ENCODE data around the gene NRG3. TPM values are rescaled to one million over a fixed set of nuclear protein-coding genes. Genes with fewer than 3 reads are reported as not detected.

NRG3 gene
- total and polyA plus RNA-seq, 2 of the 8 experiments (the other 6 are each of a cell fraction or from before 2014, with no cell fraction given) = 4.2 to 5.0 TPM

DNA sequence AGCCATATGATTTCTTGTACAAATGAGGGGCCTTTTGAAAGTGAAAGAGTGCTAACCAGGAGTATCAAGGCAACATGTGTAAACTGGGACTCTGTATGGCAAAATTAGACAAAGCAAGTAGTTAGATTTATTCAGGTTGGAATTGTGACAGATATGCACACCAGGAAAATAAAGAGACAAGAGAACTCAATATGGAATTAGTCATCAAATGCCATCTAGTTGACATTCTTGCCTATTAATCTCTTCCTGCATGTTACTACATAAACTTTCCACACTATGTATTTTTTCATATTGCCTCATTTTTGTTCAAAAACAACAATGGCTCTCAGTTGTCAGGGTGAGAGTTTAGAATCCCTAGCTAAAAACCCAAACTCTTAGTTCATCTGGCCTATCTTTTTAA lies 799.0 kb downstream of the NRG3 start (continued):
- TF ChIP-seq, protein P1, sequence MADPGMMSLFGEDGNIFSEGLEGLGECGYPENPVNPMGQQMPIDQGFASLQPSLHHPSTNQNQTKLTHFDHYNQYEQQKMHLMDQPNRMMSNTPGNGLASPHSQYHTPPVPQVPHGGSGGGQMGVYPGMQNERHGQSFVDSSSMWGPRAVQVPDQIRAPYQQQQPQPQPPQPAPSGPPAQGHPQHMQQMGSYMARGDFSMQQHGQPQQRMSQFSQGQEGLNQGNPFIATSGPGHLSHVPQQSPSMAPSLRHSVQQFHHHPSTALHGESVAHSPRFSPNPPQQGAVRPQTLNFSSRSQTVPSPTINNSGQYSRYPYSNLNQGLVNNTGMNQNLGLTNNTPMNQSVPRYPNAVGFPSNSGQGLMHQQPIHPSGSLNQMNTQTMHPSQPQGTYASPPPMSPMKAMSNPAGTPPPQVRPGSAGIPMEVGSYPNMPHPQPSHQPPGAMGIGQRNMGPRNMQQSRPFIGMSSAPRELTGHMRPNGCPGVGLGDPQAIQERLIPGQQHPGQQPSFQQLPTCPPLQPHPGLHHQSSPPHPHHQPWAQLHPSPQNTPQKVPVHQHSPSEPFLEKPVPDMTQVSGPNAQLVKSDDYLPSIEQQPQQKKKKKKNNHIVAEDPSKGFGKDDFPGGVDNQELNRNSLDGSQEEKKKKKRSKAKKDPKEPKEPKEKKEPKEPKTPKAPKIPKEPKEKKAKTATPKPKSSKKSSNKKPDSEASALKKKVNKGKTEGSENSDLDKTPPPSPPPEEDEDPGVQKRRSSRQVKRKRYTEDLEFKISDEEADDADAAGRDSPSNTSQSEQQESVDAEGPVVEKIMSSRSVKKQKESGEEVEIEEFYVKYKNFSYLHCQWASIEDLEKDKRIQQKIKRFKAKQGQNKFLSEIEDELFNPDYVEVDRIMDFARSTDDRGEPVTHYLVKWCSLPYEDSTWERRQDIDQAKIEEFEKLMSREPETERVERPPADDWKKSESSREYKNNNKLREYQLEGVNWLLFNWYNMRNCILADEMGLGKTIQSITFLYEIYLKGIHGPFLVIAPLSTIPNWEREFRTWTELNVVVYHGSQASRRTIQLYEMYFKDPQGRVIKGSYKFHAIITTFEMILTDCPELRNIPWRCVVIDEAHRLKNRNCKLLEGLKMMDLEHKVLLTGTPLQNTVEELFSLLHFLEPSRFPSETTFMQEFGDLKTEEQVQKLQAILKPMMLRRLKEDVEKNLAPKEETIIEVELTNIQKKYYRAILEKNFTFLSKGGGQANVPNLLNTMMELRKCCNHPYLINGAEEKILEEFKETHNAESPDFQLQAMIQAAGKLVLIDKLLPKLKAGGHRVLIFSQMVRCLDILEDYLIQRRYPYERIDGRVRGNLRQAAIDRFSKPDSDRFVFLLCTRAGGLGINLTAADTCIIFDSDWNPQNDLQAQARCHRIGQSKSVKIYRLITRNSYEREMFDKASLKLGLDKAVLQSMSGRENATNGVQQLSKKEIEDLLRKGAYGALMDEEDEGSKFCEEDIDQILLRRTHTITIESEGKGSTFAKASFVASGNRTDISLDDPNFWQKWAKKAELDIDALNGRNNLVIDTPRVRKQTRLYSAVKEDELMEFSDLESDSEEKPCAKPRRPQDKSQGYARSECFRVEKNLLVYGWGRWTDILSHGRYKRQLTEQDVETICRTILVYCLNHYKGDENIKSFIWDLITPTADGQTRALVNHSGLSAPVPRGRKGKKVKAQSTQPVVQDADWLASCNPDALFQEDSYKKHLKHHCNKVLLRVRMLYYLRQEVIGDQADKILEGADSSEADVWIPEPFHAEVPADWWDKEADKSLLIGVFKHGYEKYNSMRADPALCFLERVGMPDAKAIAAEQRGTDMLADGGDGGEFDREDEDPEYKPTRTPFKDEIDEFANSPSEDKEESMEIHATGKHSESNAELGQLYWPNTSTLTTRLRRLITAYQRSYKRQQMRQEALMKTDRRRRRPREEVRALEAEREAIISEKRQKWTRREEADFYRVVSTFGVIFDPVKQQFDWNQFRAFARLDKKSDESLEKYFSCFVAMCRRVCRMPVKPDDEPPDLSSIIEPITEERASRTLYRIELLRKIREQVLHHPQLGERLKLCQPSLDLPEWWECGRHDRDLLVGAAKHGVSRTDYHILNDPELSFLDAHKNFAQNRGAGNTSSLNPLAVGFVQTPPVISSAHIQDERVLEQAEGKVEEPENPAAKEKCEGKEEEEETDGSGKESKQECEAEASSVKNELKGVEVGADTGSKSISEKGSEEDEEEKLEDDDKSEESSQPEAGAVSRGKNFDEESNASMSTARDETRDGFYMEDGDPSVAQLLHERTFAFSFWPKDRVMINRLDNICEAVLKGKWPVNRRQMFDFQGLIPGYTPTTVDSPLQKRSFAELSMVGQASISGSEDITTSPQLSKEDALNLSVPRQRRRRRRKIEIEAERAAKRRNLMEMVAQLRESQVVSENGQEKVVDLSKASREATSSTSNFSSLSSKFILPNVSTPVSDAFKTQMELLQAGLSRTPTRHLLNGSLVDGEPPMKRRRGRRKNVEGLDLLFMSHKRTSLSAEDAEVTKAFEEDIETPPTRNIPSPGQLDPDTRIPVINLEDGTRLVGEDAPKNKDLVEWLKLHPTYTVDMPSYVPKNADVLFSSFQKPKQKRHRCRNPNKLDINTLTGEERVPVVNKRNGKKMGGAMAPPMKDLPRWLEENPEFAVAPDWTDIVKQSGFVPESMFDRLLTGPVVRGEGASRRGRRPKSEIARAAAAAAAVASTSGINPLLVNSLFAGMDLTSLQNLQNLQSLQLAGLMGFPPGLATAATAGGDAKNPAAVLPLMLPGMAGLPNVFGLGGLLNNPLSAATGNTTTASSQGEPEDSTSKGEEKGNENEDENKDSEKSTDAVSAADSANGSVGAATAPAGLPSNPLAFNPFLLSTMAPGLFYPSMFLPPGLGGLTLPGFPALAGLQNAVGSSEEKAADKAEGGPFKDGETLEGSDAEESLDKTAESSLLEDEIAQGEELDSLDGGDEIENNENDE (IDR thresholded peaks at IDR 0.05; ENCODE audit: insufficient replicate concordance, low read length) = no peak
- TF ChIP-seq GABPA (IDR thresholded peaks at IDR 0.05; ENCODE audit: borderline replicate concordance, insufficient read depth, low read length) = no peak
- TF ChIP-seq JUND (IDR thresholded peaks at IDR 0.05; ENCODE audit: low read length) = no peak
- TF ChIP-seq CTBP2 (IDR thresholded peaks at IDR 0.05; ENCODE audit: borderline replicate concordance, insufficient read depth, insufficient read length, low read length) = no peak
- no peak for TF ChIP-seq RBBP5 (IDR thresholded peaks at IDR 0.05; ENCODE audit: borderline replicate concordance, low read depth, low read length)
- no peak for TF ChIP-seq ZNF274 (IDR thresholded peaks at IDR 0.05; ENCODE audit: borderline replicate concordance, extremely low read depth, low read length)
- TF ChIP-seq CHD2 (IDR thresholded peaks at IDR 0.05; ENCODE audit: low read length) = no peak
- TF ChIP-seq TAF7 (optimal IDR thresholded peaks at IDR 0.05; ENCODE audit: borderline replicate concordance, low read depth, low read length) = no peak
- no peak for TF ChIP-seq CREB1 (IDR thresholded peaks at IDR 0.05)
- TF ChIP-seq, protein P2, sequence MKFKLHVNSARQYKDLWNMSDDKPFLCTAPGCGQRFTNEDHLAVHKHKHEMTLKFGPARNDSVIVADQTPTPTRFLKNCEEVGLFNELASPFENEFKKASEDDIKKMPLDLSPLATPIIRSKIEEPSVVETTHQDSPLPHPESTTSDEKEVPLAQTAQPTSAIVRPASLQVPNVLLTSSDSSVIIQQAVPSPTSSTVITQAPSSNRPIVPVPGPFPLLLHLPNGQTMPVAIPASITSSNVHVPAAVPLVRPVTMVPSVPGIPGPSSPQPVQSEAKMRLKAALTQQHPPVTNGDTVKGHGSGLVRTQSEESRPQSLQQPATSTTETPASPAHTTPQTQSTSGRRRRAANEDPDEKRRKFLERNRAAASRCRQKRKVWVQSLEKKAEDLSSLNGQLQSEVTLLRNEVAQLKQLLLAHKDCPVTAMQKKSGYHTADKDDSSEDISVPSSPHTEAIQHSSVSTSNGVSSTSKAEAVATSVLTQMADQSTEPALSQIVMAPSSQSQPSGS (IDR thresholded peaks at IDR 0.05; ENCODE audit: low read length) = no peak
- TF ChIP-seq CEBPB (IDR thresholded peaks at IDR 0.05; ENCODE audit: low read depth, low read length) = no peak
